Activated CD4-positive, alpha-beta T cell treated with anti-CD3 and anti-CD28 coated beads for 36 hours (primary cell): ENCODE results near the gene GNB2. TPM values are rescaled to one million over a fixed set of nuclear protein-coding genes. Genes with fewer than 3 reads are reported as not detected.
"Not testable (repeated sequence)": the region's sequence is repeated elsewhere in the genome, so short reads cannot be mapped to it uniquely, and the experiment has no call there.

ENCODE experiments used
- ATAC-seq: fragments of 200-7000 bp; cut with Tn5 transposase; one replicate; pipeline ENCODE4 v1.10.0; 2021; ENCODE audit warnings: mild to moderate bottlenecking, moderate library complexity
- CTCF ChIA-PET: fragments of 350-600 bp; sonication (Branson Sonifier 250); formaldehyde crosslinking; loops from one replicate; lab custom pipeline; 2021; ENCODE audit warnings: antibody characterized with exemption; lab: Charles Lee
- POLR2A ChIA-PET: fragments of 350-600 bp; sonication (Branson Sonifier 250); formaldehyde crosslinking; loops from one replicate; lab custom pipeline; 2021; ENCODE audit warnings: antibody characterized with exemption, inconsistent platforms; lab: Charles Lee
- DNase-seq: peaks from one replicate; pipeline ENCODE4 v3.0.0-alpha.2; 2020
- H3K27ac Mint-ChIP-seq: one replicate; pipeline ENCODE4 v1.8.0; 2021; ENCODE audit warnings: mixed read lengths
- H3K27me3 Mint-ChIP-seq: one replicate; pipeline ENCODE4 v1.8.0; 2021; ENCODE audit warnings: mixed read lengths
- H3K36me3 Mint-ChIP-seq: one replicate; pipeline ENCODE4 v1.8.0; 2021; ENCODE audit warnings: low read depth, mixed read lengths
- H3K4me1 Mint-ChIP-seq: one replicate; pipeline ENCODE4 v1.8.0; 2021; ENCODE audit warnings: mixed read lengths
- H3K4me3 Mint-ChIP-seq: one replicate; pipeline ENCODE4 v1.8.0; 2021; ENCODE audit warnings: mild to moderate bottlenecking, moderate library complexity, mixed read lengths
- H3K9me3 Mint-ChIP-seq: one replicate; pipeline ENCODE4 v1.8.0; 2021; ENCODE audit warnings: low read depth, mixed read lengths
- intact Hi-C, 2 experiments: fragments of 100-400 bp; cut with DNase I in 1 of 2; cut with micrococcal nuclease in 1 of 2; formaldehyde crosslinking; loops; one replicate each; pipeline versions ENCODE4 v1.14.2 to v1.15.1; 2022 to 2024; cut with DNase I, micrococcal nuclease
- total RNA-seq, 2 experiments: library from RNA; stranded (reverse); gene quantifications; one replicate each; pipeline ENCODE4 v1.2.3, GENCODE V29; 2021

Gene GNB2
- total RNA-seq, 2 experiments from 2014 or later: 172 to 200 TPM

- ATAC-seq (no peak), DNase-seq (no peak)
- no peak overlapping the region for H3K4me3 Mint-ChIP-seq
- peaks cover 13% of the 10 kb centered on the region for H3K4me1 Mint-ChIP-seq
- H3K36me3 Mint-ChIP-seq: no peaks in the 10 kb centered on the region
- H3K27me3 Mint-ChIP-seq: peaks cover 3% of the 10 kb centered on the region
- no peaks in the 10 kb centered on the region for H3K9me3 Mint-ChIP-seq
- CTCF ChIA-PET: interaction anchor here (0.8 to 1.1 kb wide), 2 partner anchors 10 to 202 kb away, joined by 4 to 6 read pairs; no protein-coding TSS in a partner anchor
- intact Hi-C loops: loop anchor here in 1 of 2 experiments (10.0 kb wide), 1 partner anchor 234 kb away; the partner anchor contains the start of gene SPACDR
- POLR2A ChIA-PET: no interaction called here
- no peak overlapping the region for H3K27ac Mint-ChIP-seq
Measured at GRCh38 chr7:100699018-100699417, 25.5 kb downstream of the GNB2 start.

GRCh38 chr7:100701089-100701488 is 27.5 kb downstream of the GNB2 start:
- POLR2A ChIA-PET, DNase-seq, H3K9me3 Mint-ChIP-seq, H3K4me3 Mint-ChIP-seq, H3K27ac Mint-ChIP-seq, ATAC-seq, H3K36me3 Mint-ChIP-seq, intact Hi-C loops, H3K27me3 Mint-ChIP-seq, H3K4me1 Mint-ChIP-seq: not testable (repeated sequence)
- CTCF ChIA-PET: interaction anchor here (0.6 to 1.0 kb wide), 3 partner anchors 24 to 380 kb away, joined by 3 read pairs; no protein-coding TSS in a partner anchor

- CTCF ChIA-PET: interaction anchor here (0.6 to 3.6 kb wide), 45 partner anchors 9 to 1257 kb away, joined by 3 to 104 read pairs (median 4); partner anchors contain the start of genes AGFG2, FBXO24, GIGYF1 and GPC2
- H3K4me3 Mint-ChIP-seq: peak overlapping the region; percentile 96
Measured at GRCh38 chr7:100705320-100705752, 31.8 kb downstream of the GNB2 start.

DNA sequence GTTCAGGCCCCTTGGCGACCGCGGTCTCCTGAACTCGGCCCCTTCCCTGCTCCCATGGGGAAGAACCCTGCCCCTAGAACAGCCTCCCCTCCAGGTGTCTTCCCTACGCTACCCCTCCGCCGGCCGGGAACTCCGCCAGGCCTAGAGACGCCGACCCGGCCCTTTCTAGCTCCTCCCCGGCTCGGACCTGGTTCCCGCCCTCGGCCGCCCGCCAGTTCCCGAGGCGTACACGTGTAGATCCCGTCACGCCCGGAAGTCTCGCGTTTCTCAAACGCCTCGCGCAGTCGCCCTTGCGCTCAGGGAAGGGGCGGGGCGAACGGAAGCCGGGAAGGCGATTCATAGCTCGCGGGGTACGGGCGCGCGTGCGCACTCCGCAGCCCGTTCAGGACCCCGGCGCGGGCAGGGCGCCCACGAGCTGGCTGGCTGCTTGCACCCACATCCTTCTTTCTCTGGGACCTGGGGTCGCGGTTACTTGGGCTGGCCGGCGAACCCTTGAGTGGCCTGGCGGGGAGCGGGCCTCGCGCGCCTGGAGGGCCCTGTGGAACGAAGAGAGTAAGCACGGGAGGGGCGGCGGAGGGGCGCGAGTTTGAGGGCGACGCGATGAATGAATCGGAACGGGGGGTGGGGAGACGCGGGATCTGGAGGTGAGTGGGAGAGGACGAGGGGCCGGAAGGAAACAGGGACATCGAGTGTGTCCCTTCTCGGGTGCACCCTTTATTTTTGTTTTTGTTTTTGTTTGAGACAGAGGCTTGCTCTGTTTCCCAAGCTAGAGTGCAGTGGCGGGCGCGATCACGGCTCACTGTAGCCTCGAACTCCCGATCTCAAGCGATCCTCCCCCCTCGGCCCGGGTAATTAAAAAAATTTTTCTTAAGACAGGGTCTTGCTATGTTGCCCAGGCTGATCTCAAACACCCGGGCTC is 32.5 kb downstream of the GNB2 start, which contains the start of gene POP7:
POP7 (plus strand) TSS at position 369 of the 919 bp plus-strand sequence. CDS start 710 bp downstream, outside the sequence.
- Mint-ChIP-seq H3K4me1 (peaks cover 12% of the 10 kb centered on the region), H3K4me3 (peak within 1 kb of the TSS; percentile 96), H3K9me3 (no peaks in the 10 kb centered on the region), H3K36me3 (peaks cover 12% of the 10 kb centered on the region), H3K27ac (peak within 1 kb of the TSS; percentile 96), H3K27me3 (no peaks in the 10 kb centered on the region)
- peak; percentile 99 for DNase-seq
- POLR2A ChIA-PET: interaction anchor here (0.6 to 1.6 kb wide), 22 partner anchors 9 to 604 kb away, joined by 3 to 22 read pairs (median 4); partner anchors contain the start of genes FBXO24, GNB2, LRCH4 and MEPCE
- intact Hi-C loops: loop anchor here (1.0 to 5.0 kb wide), 14 partner anchors 12 to 538 kb away; partner anchors contain the start of genes FBXO24 (in 2 of the 2), GNB2 (in 2 of the 2), LRCH4 (in 2 of the 2) and SLC12A9 (in 2 of the 2)
- CTCF ChIA-PET: interaction anchor here (0.6 to 3.6 kb wide), 52 partner anchors 8 to 798 kb away, joined by 3 to 104 read pairs (median 4); partner anchors contain the start of genes AGFG2, FBXO24, GIGYF1 and GPC2
- peak; percentile 96 for ATAC-seq

More at GRCh38 chr7:100705320-100705752, 31.8 kb downstream of the GNB2 start:
- intact Hi-C loops: loop anchor here (1.0 to 5.0 kb wide), 10 partner anchors 20 to 539 kb away; partner anchors contain the start of genes GNB2 (in 2 of the 2), SLC12A9 (in 2 of the 2), FBXO24 (in 1 of the 2) and LRCH4 (in 1 of the 2)
- ATAC-seq (peak; percentile 60), DNase-seq (peak; percentile 88)
- Mint-ChIP-seq H3K4me1 (peaks cover 12% of the 10 kb centered on the region), H3K36me3 (peaks cover 12% of the 10 kb centered on the region), H3K27me3 (no peaks in the 10 kb centered on the region), H3K27ac (peak overlapping the region; percentile 96), H3K9me3 (no peaks in the 10 kb centered on the region)
- POLR2A ChIA-PET: interaction anchor here (0.8 to 1.6 kb wide), 18 partner anchors 9 to 603 kb away, joined by 3 to 22 read pairs (median 5); partner anchors contain the start of genes FBXO24, GNB2, LRCH4 and MEPCE

GRCh38 chr7:100706672-100707311 is 33.3 kb downstream of the GNB2 start:
- Mint-ChIP-seq H3K4me3 (peak overlapping the region; percentile 96), H3K4me1 (peaks cover 12% of the 10 kb centered on the region), H3K36me3 (peaks cover 12% of the 10 kb centered on the region), H3K27me3 (no peaks in the 10 kb centered on the region), H3K9me3 (no peaks in the 10 kb centered on the region), H3K27ac (peak overlapping the region; percentile 96)
- no peak for ATAC-seq
- CTCF ChIA-PET: interaction anchor here (0.7 to 3.6 kb wide), 8 partner anchors 13 to 272 kb away, joined by 3 to 104 read pairs (median 17); partner anchors contain the start of genes GIGYF1, MOSPD3 and SLC12A9
- intact Hi-C loops: loop anchor here (1.0 to 5.0 kb wide), 9 partner anchors 12 to 511 kb away; partner anchors contain the start of genes FBXO24 (in 1 of the 2), GIGYF1 (in 1 of the 2), LRCH4 (in 1 of the 2) and MOSPD3 (in 1 of the 2)
- no peak for DNase-seq
- POLR2A ChIA-PET: interaction anchor here (1.0 kb wide), 2 partner anchors 435 to 511 kb away, joined by 3 to 4 read pairs; partner anchors contain the start of gene ZNHIT1

DNA sequence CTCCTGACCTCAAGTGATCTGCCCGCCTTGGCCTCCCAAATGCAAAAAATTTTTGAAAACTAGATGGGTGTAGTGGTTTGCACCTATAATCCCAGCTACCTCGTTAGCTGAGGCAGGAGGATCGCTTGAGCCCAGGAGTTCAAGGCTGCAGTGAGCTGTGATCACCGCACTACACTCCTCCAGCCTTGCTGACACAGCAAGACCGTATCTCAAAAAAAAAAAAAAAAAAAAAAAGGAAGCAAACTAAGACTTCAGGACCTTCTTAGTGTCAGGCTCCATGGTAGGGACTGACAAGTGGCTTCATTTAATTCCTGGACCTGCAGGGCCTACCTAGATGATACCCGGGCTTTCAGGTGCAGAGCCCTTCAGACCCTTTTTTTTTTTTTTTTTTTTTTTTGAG is 34.9 kb downstream of the GNB2 start:
- DNase-seq: no peak

GRCh38 chr7:100710452-100710851 is 36.9 kb downstream of the GNB2 start:
- Mint-ChIP-seq H3K27ac (no peak overlapping the region), H3K4me1 (peaks cover 12% of the 10 kb centered on the region), H3K4me3 (no peak overlapping the region), H3K36me3 (peaks cover 12% of the 10 kb centered on the region), H3K9me3 (no peaks in the 10 kb centered on the region), H3K27me3 (no peaks in the 10 kb centered on the region)
- intact Hi-C loops: no loop called here
- ChIA-PET POLR2A (no interaction called here), CTCF (no interaction called here)
- no peak for DNase-seq
- no peak for ATAC-seq

More for the DNA sequence above, 34.9 kb downstream of the GNB2 start:
- Mint-ChIP-seq H3K36me3 (peaks cover 12% of the 10 kb centered on the region), H3K27ac (no peak overlapping the region), H3K27me3 (no peaks in the 10 kb centered on the region), H3K4me3 (no peak overlapping the region), H3K9me3 (no peaks in the 10 kb centered on the region), H3K4me1 (peaks cover 12% of the 10 kb centered on the region)
- no peak for ATAC-seq
- intact Hi-C loops: loop anchor here (5.0 kb wide), 4 partner anchors 129 to 509 kb away; partner anchors contain the start of genes PLOD3 (in 1 of the 2), TRIM56 (in 1 of the 2) and ZNHIT1 (in 1 of the 2)
- ChIA-PET CTCF (interaction anchor here (2.0 kb wide), 1 partner anchor 17 kb away, joined by 11 read pairs; no protein-coding TSS in a partner anchor), POLR2A (interaction anchor here (0.6 kb wide), 1 partner anchor 170 kb away, joined by 3 read pairs; the partner anchor contains the start of gene AGFG2)

- CTCF ChIA-PET: no interaction called here
- no peaks in the 10 kb centered on the region for H3K9me3 Mint-ChIP-seq
- ATAC-seq (no peak), DNase-seq (no peak)
- H3K4me1 Mint-ChIP-seq: peaks cover 12% of the 10 kb centered on the region
- POLR2A ChIA-PET: no interaction called here
- no peaks in the 10 kb centered on the region for H3K27me3 Mint-ChIP-seq
- no peak overlapping the region for H3K4me3 Mint-ChIP-seq
- H3K27ac Mint-ChIP-seq: no peak overlapping the region
- peaks cover 12% of the 10 kb centered on the region for H3K36me3 Mint-ChIP-seq
- intact Hi-C loops: no loop called here
Measured at GRCh38 chr7:100711369-100711768, 37.8 kb downstream of the GNB2 start.

- no peak for ATAC-seq
- H3K36me3 Mint-ChIP-seq: peaks cover 1% of the 10 kb centered on the region
- peaks cover 10% of the 10 kb centered on the region for H3K27me3 Mint-ChIP-seq
- no peak for DNase-seq
- intact Hi-C loops: no loop called here
- no peak overlapping the region for H3K27ac Mint-ChIP-seq
- peaks cover 7% of the 10 kb centered on the region for H3K9me3 Mint-ChIP-seq
- H3K4me1 Mint-ChIP-seq: no peaks in the 10 kb centered on the region
- H3K4me3 Mint-ChIP-seq: no peak overlapping the region
- POLR2A ChIA-PET: no interaction called here
- CTCF ChIA-PET: interaction anchor here (0.6 to 1.4 kb wide), 4 partner anchors 8 to 142 kb away, joined by 3 to 4 read pairs (median 3); partner anchors contain the start of gene POP7
Measured at GRCh38 chr7:100714725-100715124, 41.2 kb downstream of the GNB2 start.

- H3K4me3 Mint-ChIP-seq, H3K4me1 Mint-ChIP-seq, ATAC-seq, DNase-seq, H3K9me3 Mint-ChIP-seq, intact Hi-C loops, H3K36me3 Mint-ChIP-seq, POLR2A ChIA-PET, H3K27ac Mint-ChIP-seq: not testable (repeated sequence)
- CTCF ChIA-PET: interaction anchor here (0.6 to 2.4 kb wide), 4 partner anchors 8 to 118 kb away, joined by 3 to 7 read pairs (median 6); no protein-coding TSS in a partner anchor
- H3K27me3 Mint-ChIP-seq: peaks cover 23% of the 10 kb centered on the region
Measured at GRCh38 chr7:100717073-100717472, 43.5 kb downstream of the GNB2 start.
